Common myeloid progenitor, CD34-positive (primary cell): ENCODE results near the gene HMX1.

ENCODE experiments used
- CTCF ChIA-PET: fragments of 350-600 bp; sonication (Branson Sonifier 250); formaldehyde crosslinking; loops from one replicate; lab custom pipeline; 2021; ENCODE audit warnings: antibody characterized with exemption; lab: Charles Lee
- POLR2A ChIA-PET: fragments of 350-600 bp; sonication (Branson Sonifier 250); formaldehyde crosslinking; loops from one replicate; lab custom pipeline; 2021; ENCODE audit warnings: antibody characterized with exemption; lab: Charles Lee
- DNase-seq, 3 donors: peaks; one replicate each; pipeline versions ENCODE4 v3.0.0 to v3.0.0-alpha.2; 2013
- H3K27ac ChIP-seq, 2 experiments: 1 replicate in 1 of 2; 2 replicates in 1 of 2; pipeline ENCODE4 v1.7.0; 2013; ENCODE audit warnings: inconsistent platforms in 2 of 2, low read length in 2 of 2, mild to moderate bottlenecking in 2 of 2, low read depth in 1 of 2, moderate library complexity in 1 of 2; ENCODE audit not compliant: severe bottlenecking in 2 of 2, insufficient read depth in 1 of 2, poor library complexity in 1 of 2
- H3K27me3 ChIP-seq, 5 experiments: replicated peaks in 2 of 5; 1 replicate in 3 of 5; 2 replicates in 2 of 5; pipeline versions ENCODE4 v1.6.1 to v1.7.0; 2013; ENCODE audit warnings: low read length in 4 of 5, mild to moderate bottlenecking in 2 of 5, moderate library complexity in 2 of 5, inconsistent platforms in 1 of 5; ENCODE audit not compliant: insufficient read depth in 5 of 5, control insufficient read depth in 4 of 5
- H3K36me3 ChIP-seq, 4 experiments: 1 replicate in 2 of 4; 2 replicates in 2 of 4; pipeline versions ENCODE4 v1.6.1 to v1.7.0; 2013; ENCODE audit warnings: low read length in 3 of 4, control low read depth in 1 of 4, mild to moderate bottlenecking in 1 of 4; ENCODE audit not compliant: control insufficient read depth in 4 of 4, insufficient read depth in 4 of 4
- H3K4me1 ChIP-seq, 4 experiments: 1 replicate in 3 of 4; 2 replicates in 1 of 4; pipeline versions ENCODE4 v1.6.1 to v1.7.1; 2013; ENCODE audit warnings: low read length in 3 of 4, mild to moderate bottlenecking in 3 of 4, control low read depth in 1 of 4, inconsistent platforms in 1 of 4, moderate library complexity in 1 of 4; ENCODE audit not compliant: control insufficient read depth in 4 of 4, insufficient read depth in 4 of 4; ENCODE audit errors: control extremely low read depth in 1 of 4
- H3K4me3 ChIP-seq, 7 experiments: 1 replicate in 4 of 7; 2 replicates in 3 of 7; pipeline versions ENCODE4 v1.5.1 to v1.7.0; 2013; ENCODE audit warnings: mild to moderate bottlenecking in 7 of 7, low read length in 6 of 7, moderate library complexity in 6 of 7, inconsistent platforms in 2 of 7, low read depth in 2 of 7, control low read depth in 1 of 7; ENCODE audit not compliant: insufficient read depth in 4 of 7, control insufficient read depth in 1 of 7; ENCODE audit errors: extremely low read depth in 1 of 7
- H3K9me3 ChIP-seq, 5 experiments: 1 replicate in 4 of 5; 2 replicates in 1 of 5; pipeline versions ENCODE4 v1.6.1 to v1.7.1; 2013; ENCODE audit warnings: low read length in 4 of 5, mild to moderate bottlenecking in 2 of 5, inconsistent platforms in 1 of 5, low read depth in 1 of 5, moderate library complexity in 1 of 5; ENCODE audit not compliant: control insufficient read depth in 4 of 5, insufficient read depth in 2 of 5; ENCODE audit errors: control extremely low read depth in 1 of 5
- WGBS: methylation state at CpG from one replicate; pipeline ENCODE4 v1.1.5; 2013; ENCODE audit not compliant: insufficient coverage; 5-methylcytosine and 5-hydroxymethylcytosine counted together

HMX1 gene

GRCh38 chr4:8874003-8874895 lies 2.6 kb upstream of the HMX1 start:
- H3K4me3 ChIP-seq: peak overlapping the region in 1 of 7 experiments; percentile 5
- no peaks in the 10 kb centered on the region for H3K36me3 ChIP-seq
- DNase-seq: no peak
- peaks cover 0 to 16% (median 6%) of the 10 kb centered on the region in 4 experiments for H3K4me1 ChIP-seq
- ChIA-PET POLR2A (no interaction called here), CTCF (no interaction called here)
- H3K9me3 ChIP-seq: peaks cover 0 to 15% (median 6%) of the 10 kb centered on the region in 5 experiments
- H3K27me3 ChIP-seq: peaks cover 7 to 98% (median 69%) of the 10 kb centered on the region in 5 experiments
- no peak overlapping the region for H3K27ac ChIP-seq
- WGBS: 12% methylated on average over 66 of the region's 71 CpGs

- peaks cover 0 to 15% (median 6%) of the 10 kb centered on the region in 5 experiments for H3K9me3 ChIP-seq
- no peak for DNase-seq
- ChIA-PET CTCF (no interaction called here), POLR2A (no interaction called here)
- WGBS: 4% methylated on average over 54 of the region's 55 CpGs
- H3K36me3 ChIP-seq: no peaks in the 10 kb centered on the region
- peaks cover 0 to 16% (median 6%) of the 10 kb centered on the region in 4 experiments for H3K4me1 ChIP-seq
- H3K4me3 ChIP-seq: peak overlapping the region in 1 of 7 experiments; percentile 38
- H3K27ac ChIP-seq: no peak overlapping the region
- peaks cover 7 to 98% (median 70%) of the 10 kb centered on the region in 5 experiments for H3K27me3 ChIP-seq
Measured at GRCh38 chr4:8872402-8873291, 1.0 kb upstream of the HMX1 start.

- Histone ChIP-seq H3K9me3 (peaks cover 0 to 15% (median 4%) of the 10 kb centered on the region in 5 experiments), H3K36me3 (no peaks in the 10 kb centered on the region), H3K4me3 (peak overlapping the region in 1 of 7 experiments; percentile 26), H3K4me1 (peaks cover 0 to 21% (median 6%) of the 10 kb centered on the region in 4 experiments), H3K27ac (no peak overlapping the region), H3K27me3 (peaks cover 2 to 98% (median 68%) of the 10 kb centered on the region in 5 experiments)
- CTCF ChIA-PET: no interaction called here
- POLR2A ChIA-PET: no interaction called here
- no peak for DNase-seq
- WGBS: 1% methylated on average over 48 of the region's 52 CpGs
Measured at GRCh38 chr4:8870647-8871416, 807 bp downstream of the HMX1 start.

- H3K4me3 ChIP-seq: no peak overlapping the region
- CTCF ChIA-PET: interaction anchor here (1.0 kb wide), 1 partner anchor 17 kb away, joined by 3 read pairs; no protein-coding TSS in a partner anchor
- peaks cover 0 to 11% (median 2%) of the 10 kb centered on the region in 5 experiments for H3K9me3 ChIP-seq
- H3K27me3 ChIP-seq: peaks cover 0 to 98% (median 68%) of the 10 kb centered on the region in 5 experiments
- no peaks in the 10 kb centered on the region for H3K36me3 ChIP-seq
- peaks cover 0 to 21% (median 6%) of the 10 kb centered on the region in 4 experiments for H3K4me1 ChIP-seq
- no peak overlapping the region for H3K27ac ChIP-seq
- POLR2A ChIA-PET: no interaction called here
- WGBS: 0% methylated on average over 6 of the region's 11 CpGs
- no peak for DNase-seq
Measured at GRCh38 chr4:8869898-8870646, 1.6 kb downstream of the HMX1 start.

- no peaks in the 10 kb centered on the region for H3K36me3 ChIP-seq
- CTCF ChIA-PET: interaction anchor here (1.0 to 1.1 kb wide), 2 partner anchors 16 to 18 kb away, joined by 3 to 4 read pairs; no protein-coding TSS in a partner anchor
Measured at GRCh38 chr4:8869002-8869897, 2.4 kb downstream of the HMX1 start.

More at GRCh38 chr4:8869002-8869897, 2.4 kb downstream of the HMX1 start:
- Histone ChIP-seq H3K27me3 (peaks cover 0 to 98% (median 66%) of the 10 kb centered on the region in 5 experiments), H3K4me1 (peaks cover 0 to 21% (median 6%) of the 10 kb centered on the region in 4 experiments), H3K9me3 (peaks cover 0 to 4% (median 0%) of the 10 kb centered on the region in 5 experiments), H3K27ac (no peak overlapping the region), H3K4me3 (no peak overlapping the region)
- POLR2A ChIA-PET: interaction anchor here (0.6 kb wide), 1 partner anchor 44 kb away, joined by 3 read pairs; no protein-coding TSS in a partner anchor
- WGBS: 22% methylated on average over 13 of the region's 16 CpGs
- DNase-seq: no peak
